HL-60 (cell line): ENCODE data around the gene NDUFB7.

ENCODE experiments used
- DNase-seq, 2 experiments: peaks; one replicate each; pipeline ENCODE4 v3.0.0-alpha.2; 2010 to 2020; ENCODE audit warnings: low read depth in 1 of 2, low spot score in 1 of 2
- H3K27ac ChIP-seq: fragments of 250-450 bp; sonication (Bioruptor Pico); replicated peaks from 2 replicates; pipeline ENCODE4 v1.5.1; 2020; ENCODE audit warnings: mild to moderate bottlenecking, moderate library complexity
- H3K27me3 ChIP-seq: fragments of 250-450 bp; sonication (Bioruptor Pico); 2 replicates; pipeline ENCODE4 v1.5.1; 2021; ENCODE audit warnings: mild to moderate bottlenecking, moderate library complexity; ENCODE audit not compliant: insufficient read depth, poor library complexity, severe bottlenecking
- H3K4me3 ChIP-seq: replicated peaks from 2 replicates; pipeline ENCODE4 v1.5.1; 2011; ENCODE audit warnings: mild to moderate bottlenecking, control low read depth, low read length; ENCODE audit not compliant: insufficient read depth
- GABPA ChIP-seq: IDR thresholded peaks from 2 replicates; pipeline ENCODE4 v1.6.1; 2012; ENCODE audit warnings: low read depth
- POLR2AphosphoS5 ChIP-seq: IDR thresholded peaks from 2 replicates; pipeline ENCODE4 v1.6.1; 2012; ENCODE audit warnings: low read depth
- SPI1 ChIP-seq: IDR thresholded peaks from 2 replicates; pipeline ENCODE4 v1.6.1; 2012; ENCODE audit warnings: low read depth, mild to moderate bottlenecking, borderline replicate concordance
- long read RNA-seq: library from polyadenylated mRNA; unstranded; transcript quantifications from one replicate; pipeline ENCODE4 v2.0.0, GENCODE V29; 2020
- TF ChIP-seq, protein P1 (sequence below): IDR thresholded peaks from 2 replicates; pipeline ENCODE4 v1.6.1; 2012; ENCODE audit warnings: low read depth; ENCODE audit not compliant: insufficient replicate concordance
- TF ChIP-seq, protein P2 (sequence below): IDR thresholded peaks from one replicate; pipeline ENCODE4 v1.5.1; 2011; ENCODE audit warnings: low read length, control low read depth, inconsistent platforms; ENCODE audit not compliant: insufficient read depth

Gene NDUFB7
- long read RNA-seq, transcript NDUFB7-201 (3 exons, 531 nt) = major isoform, 19 of 19 reads
- long read RNA-seq, partial matches to known transcripts = 0 of 19 reads
- long read RNA-seq, other reads (novel, unspliced or antisense) = 0 of 19 reads

DNA sequence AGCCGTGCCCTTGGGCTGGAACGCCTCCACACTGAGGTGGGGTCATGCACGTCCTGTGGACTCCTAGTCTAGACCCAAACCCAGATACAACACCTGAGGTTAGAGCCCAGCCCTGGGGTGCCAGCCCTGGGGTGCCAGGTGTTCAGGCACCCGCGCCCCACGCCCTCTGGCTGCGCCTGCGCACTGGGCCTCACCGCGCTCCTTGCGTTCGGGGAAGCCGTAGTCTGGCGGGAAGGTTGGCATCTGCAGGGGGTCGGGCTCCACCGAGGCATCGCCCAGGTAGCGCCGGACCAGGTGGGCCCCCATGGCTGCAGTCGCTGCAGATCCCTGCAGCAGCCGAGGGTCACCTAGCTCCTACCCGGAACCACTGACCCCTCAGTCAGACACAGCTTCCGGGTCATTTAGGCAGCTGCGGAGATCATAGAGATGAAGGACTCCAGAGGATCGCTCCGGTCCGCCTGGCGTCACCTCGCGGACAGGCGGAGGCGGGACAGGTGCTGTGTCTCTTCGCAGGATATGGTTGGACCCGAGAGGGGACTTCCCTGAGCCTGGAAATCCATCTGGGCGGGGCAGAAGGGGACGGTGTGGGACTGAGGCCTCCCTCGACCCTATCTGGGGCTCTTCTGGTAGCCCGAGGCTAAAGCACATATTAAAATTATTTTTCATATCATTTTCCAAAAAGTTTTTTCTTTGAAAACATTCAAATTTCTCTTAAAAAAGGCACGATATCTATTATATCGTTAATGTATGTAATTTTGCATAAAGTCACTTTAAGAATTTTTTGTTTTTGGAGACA, at the start of gene NDUFB7:
Gene NDUFB7 (minus strand): TSS at position 372 of the 796 bp plus-strand sequence. CDS start 66 bp downstream, at position 306.
- peak within 1 kb of the TSS; percentile 93 for H3K27ac ChIP-seq
- peak; percentile 93 for TF ChIP-seq POLR2AphosphoS5
- TF ChIP-seq GABPA = peak; percentile 98
- TF ChIP-seq, protein P1, sequence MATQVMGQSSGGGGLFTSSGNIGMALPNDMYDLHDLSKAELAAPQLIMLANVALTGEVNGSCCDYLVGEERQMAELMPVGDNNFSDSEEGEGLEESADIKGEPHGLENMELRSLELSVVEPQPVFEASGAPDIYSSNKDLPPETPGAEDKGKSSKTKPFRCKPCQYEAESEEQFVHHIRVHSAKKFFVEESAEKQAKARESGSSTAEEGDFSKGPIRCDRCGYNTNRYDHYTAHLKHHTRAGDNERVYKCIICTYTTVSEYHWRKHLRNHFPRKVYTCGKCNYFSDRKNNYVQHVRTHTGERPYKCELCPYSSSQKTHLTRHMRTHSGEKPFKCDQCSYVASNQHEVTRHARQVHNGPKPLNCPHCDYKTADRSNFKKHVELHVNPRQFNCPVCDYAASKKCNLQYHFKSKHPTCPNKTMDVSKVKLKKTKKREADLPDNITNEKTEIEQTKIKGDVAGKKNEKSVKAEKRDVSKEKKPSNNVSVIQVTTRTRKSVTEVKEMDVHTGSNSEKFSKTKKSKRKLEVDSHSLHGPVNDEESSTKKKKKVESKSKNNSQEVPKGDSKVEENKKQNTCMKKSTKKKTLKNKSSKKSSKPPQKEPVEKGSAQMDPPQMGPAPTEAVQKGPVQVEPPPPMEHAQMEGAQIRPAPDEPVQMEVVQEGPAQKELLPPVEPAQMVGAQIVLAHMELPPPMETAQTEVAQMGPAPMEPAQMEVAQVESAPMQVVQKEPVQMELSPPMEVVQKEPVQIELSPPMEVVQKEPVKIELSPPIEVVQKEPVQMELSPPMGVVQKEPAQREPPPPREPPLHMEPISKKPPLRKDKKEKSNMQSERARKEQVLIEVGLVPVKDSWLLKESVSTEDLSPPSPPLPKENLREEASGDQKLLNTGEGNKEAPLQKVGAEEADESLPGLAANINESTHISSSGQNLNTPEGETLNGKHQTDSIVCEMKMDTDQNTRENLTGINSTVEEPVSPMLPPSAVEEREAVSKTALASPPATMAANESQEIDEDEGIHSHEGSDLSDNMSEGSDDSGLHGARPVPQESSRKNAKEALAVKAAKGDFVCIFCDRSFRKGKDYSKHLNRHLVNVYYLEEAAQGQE = peak; percentile 12
- TF ChIP-seq SPI1 = no peak
- TF ChIP-seq, protein P2, sequence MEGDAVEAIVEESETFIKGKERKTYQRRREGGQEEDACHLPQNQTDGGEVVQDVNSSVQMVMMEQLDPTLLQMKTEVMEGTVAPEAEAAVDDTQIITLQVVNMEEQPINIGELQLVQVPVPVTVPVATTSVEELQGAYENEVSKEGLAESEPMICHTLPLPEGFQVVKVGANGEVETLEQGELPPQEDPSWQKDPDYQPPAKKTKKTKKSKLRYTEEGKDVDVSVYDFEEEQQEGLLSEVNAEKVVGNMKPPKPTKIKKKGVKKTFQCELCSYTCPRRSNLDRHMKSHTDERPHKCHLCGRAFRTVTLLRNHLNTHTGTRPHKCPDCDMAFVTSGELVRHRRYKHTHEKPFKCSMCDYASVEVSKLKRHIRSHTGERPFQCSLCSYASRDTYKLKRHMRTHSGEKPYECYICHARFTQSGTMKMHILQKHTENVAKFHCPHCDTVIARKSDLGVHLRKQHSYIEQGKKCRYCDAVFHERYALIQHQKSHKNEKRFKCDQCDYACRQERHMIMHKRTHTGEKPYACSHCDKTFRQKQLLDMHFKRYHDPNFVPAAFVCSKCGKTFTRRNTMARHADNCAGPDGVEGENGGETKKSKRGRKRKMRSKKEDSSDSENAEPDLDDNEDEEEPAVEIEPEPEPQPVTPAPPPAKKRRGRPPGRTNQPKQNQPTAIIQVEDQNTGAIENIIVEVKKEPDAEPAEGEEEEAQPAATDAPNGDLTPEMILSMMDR = peak; percentile 97
- DNase-seq = peak; percentile 93 to 95

DNA sequence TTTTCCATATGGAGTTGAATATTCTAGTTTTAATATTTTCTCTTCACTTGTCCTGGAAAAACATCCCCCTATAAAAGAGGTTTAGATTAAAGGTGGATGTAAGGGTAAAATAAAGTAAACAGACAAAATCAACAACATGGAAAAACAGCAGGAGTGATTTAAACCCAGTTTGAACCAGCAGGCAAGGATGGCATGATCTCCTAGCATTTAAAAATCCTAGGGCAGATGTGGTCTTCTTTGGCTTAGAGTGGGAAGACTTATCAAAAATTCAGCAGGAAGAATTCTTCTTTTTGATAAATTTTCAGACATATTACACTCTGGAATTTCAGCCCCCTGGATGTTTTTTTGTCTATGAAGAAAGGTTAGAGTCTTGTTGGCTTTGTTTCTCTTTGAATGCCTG, 47.5 kb upstream of the NDUFB7 start:
- no peaks in the 10 kb centered on the region for H3K27me3 ChIP-seq
- TF ChIP-seq GABPA = no peak
- TF ChIP-seq, protein P2 = no peak

More for the DNA sequence above, at the start of gene NDUFB7:
- Histone ChIP-seq H3K4me3 (peak within 1 kb of the TSS; percentile 98), H3K27me3 (no peaks in the 10 kb centered on the region)

DNA sequence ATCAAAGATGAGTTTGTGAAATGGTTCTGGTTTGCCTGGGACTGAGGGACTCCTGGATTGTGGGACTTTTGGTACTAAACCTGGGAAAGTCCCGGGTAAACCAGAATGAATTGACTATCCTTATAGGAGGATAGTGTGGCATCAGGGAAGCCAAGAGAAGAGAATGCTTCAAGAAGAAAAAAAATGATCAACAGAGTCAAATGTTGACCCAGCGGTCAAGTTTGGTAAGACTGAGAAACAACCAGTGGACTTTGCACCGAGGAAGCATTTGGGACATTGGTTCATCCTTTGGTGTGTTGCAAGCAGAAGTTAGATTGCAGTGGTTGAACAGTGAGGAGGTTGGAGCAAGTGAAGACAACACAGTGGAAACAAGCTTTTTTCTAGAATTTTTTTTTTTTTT, 44.5 kb upstream of the NDUFB7 start:
- no peak overlapping the region for H3K4me3 ChIP-seq
- peak; percentile 81 to 87 for DNase-seq
- H3K27me3 ChIP-seq = no peaks in the 10 kb centered on the region
- TF ChIP-seq POLR2AphosphoS5 = peak; percentile 41; the same call in 1 of the 2 replicates
- TF ChIP-seq, protein P2 = no peak
- peak overlapping the region; percentile 25 for H3K27ac ChIP-seq

More for the DNA sequence above, 47.5 kb upstream of the NDUFB7 start:
- DNase-seq = no peak
- Histone ChIP-seq H3K4me3 (no peak overlapping the region), H3K27ac (no peak overlapping the region)

DNA sequence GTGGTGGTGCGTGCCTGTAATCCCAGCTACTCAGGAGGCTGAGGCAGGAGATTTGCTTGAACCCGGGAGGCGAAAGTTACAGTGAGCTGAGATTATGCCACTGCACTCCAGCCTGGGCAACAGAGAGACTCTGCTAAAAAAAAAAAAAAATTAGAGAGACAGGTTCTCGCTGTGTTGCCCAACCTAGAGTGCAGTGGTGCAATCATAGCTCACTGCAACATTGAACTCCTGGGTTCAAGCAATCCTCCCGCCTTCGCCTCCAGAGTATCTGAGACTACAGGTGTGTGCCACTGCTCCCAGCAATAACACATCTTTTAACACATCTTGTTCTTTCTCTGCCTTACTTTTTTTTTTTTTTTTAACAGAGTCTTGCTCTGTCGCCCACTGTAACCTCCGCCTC, 43.8 kb upstream of the NDUFB7 start:
- no peak overlapping the region for H3K4me3 ChIP-seq
- DNase-seq = peak in 1 of 2 experiments; percentile 81
- 0 out of 2 replicates have a peak overlapping the region, but pooled peaks have one; percentile 18 for H3K27ac ChIP-seq
- H3K27me3 ChIP-seq = no peaks in the 10 kb centered on the region
- no peak for TF ChIP-seq SPI1
- TF ChIP-seq, protein P1 = no peak
- TF ChIP-seq GABPA = no peak
- no peak for TF ChIP-seq POLR2AphosphoS5
- TF ChIP-seq, protein P2 = no peak
